HTERT RPE-1 (cell line): ENCODE data around the gene OR5B12.
"Not testable (repeated sequence)": the region's sequence is repeated elsewhere in the genome, so short reads cannot be mapped to it uniquely, and the experiment has no call there.

Source experiments
- in situ Hi-C: fragments of 300-500 bp; cut with MboI; formaldehyde crosslinking; loops from 4 replicates; pipeline ENCODE4 v1.14.3; 2020; ENCODE audit warnings: low sequenced_read_pairs

The OR5B12 gene

GRCh38 chr11:58442136-58442535 lies at the start of gene OR5B12:
TSS of gene OR5B12 (minus strand) at chr11:58442236. CDS start at chr11:58440151, 2,085 bp downstream.
- in situ Hi-C loops = no loop called here

GRCh38 chr11:58490827-58491226 lies 48.8 kb upstream of the OR5B12 start:
- in situ Hi-C loops = no loop called here

- in situ Hi-C loops = no loop called here
Observed at GRCh38 chr11:58487170-58487569, 45.1 kb upstream of the OR5B12 start.

GRCh38 chr11:58485961-58486360 lies 43.9 kb upstream of the OR5B12 start:
- in situ Hi-C loops = no loop called here

- in situ Hi-C loops = no loop called here
Observed at GRCh38 chr11:58471892-58472291, 29.9 kb upstream of the OR5B12 start.

GRCh38 chr11:58466293-58466692 lies 24.3 kb upstream of the OR5B12 start:
- in situ Hi-C loops = no loop called here

GRCh38 chr11:58465690-58466089 lies 23.7 kb upstream of the OR5B12 start:
- in situ Hi-C loops = no loop called here

GRCh38 chr11:58451585-58451984 lies 9.5 kb upstream of the OR5B12 start:
- in situ Hi-C loops = no loop called here

GRCh38 chr11:58446294-58446693 lies 4.3 kb upstream of the OR5B12 start:
- in situ Hi-C loops = no loop called here

GRCh38 chr11:58444300-58444699 lies 2.3 kb upstream of the OR5B12 start:
- in situ Hi-C loops = no loop called here

GRCh38 chr11:58438486-58438885 lies 3.5 kb downstream of the OR5B12 start:
- in situ Hi-C loops = no loop called here

GRCh38 chr11:58434217-58434616 lies 7.8 kb downstream of the OR5B12 start:
- in situ Hi-C loops = no loop called here

GRCh38 chr11:58433638-58434203 lies 8.3 kb downstream of the OR5B12 start:
- in situ Hi-C loops = no loop called here

- in situ Hi-C loops = no loop called here
Observed at GRCh38 chr11:58429273-58429672, 12.8 kb downstream of the OR5B12 start.

GRCh38 chr11:58428021-58428420 lies 14.0 kb downstream of the OR5B12 start, which contains the start of gene OR5B2:
TSS of gene OR5B2 (minus strand) at chr11:58428121. CDS start at chr11:58423261, 4,860 bp downstream.
- in situ Hi-C loops = no loop called here

GRCh38 chr11:58406774-58407173 lies 35.3 kb downstream of the OR5B12 start, which contains the start of gene OR5B3:
TSS of gene OR5B3 (minus strand) at chr11:58406874. CDS start at chr11:58403409, 3,465 bp downstream.
- in situ Hi-C loops = no loop called here

- in situ Hi-C loops = not testable (repeated sequence)
Observed at GRCh38 chr11:58399622-58400021, 42.4 kb downstream of the OR5B12 start.

- in situ Hi-C loops = no loop called here
Observed at GRCh38 chr11:58395581-58395980, 46.5 kb downstream of the OR5B12 start.

GRCh38 chr11:58394195-58394594 lies 47.8 kb downstream of the OR5B12 start:
- in situ Hi-C loops = no loop called here

GRCh38 chr11:58392746-58393145 lies 49.3 kb downstream of the OR5B12 start:
- in situ Hi-C loops = no loop called here

GRCh38 chr11:58391879-58392278 lies 50.2 kb downstream of the OR5B12 start:
- in situ Hi-C loops = no loop called here

- in situ Hi-C loops = no loop called here
Observed at GRCh38 chr11:58390551-58391063, 51.4 kb downstream of the OR5B12 start.
